Ammon's horn (tissue), 1 donor: ENCODE results near the gene TWF2.

Source experiments
- DNase-seq: peaks from one replicate; pipeline ENCODE4 v3.0.0-alpha.2; 2016; ENCODE audit warnings: low spot score

The TWF2 gene

GRCh38 chr3:52182196-52182595, 56.8 kb downstream of the TWF2 start:
- DNase-seq: no peak

DNA sequence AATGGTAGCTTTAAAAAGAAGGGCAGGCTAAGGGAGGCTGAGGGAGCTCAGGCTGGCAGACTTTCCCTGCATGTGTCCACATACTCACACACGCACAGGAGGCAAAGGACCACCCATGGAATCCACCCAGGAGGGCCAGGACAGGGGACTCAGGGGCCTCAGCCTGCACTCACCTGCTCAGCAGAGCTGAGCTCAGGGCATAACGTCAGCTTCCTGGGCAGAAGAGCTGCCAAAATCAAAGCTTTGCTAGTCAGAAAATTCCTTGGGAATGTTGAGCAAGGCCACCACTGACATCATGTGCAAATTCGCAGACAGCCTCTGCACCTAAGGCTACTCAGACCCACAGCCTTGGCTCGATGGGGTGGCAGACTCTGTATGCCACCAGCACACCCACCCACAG, 57.4 kb downstream of the TWF2 start:
- DNase-seq: no peak
